HCT116 (cell line): ENCODE measurements around the gene PEX11B. TPM values are rescaled to one million over a fixed set of nuclear protein-coding genes. Genes with fewer than 3 reads are reported as not detected.

Source experiments
- ATAC-seq: fragments of 200-7000 bp; cut with Tn5 transposase; 2 replicates; pipeline ENCODE4 v1.9.1; 2020; ENCODE audit warnings: mild to moderate bottlenecking, moderate library complexity
- BruUV-seq: library from RNA; stranded (reverse); fragments of 400-500 nt; replicated peaks from 2 replicates; lab custom pipeline; 2021; lab: Mats Ljungman, UMichigan
- CTCF ChIA-PET: fragments of 300-600 bp; sonication (Branson Sonifier 250); formaldehyde crosslinking; loops from one replicate; lab custom pipeline; 2021; ENCODE audit warnings: antibody characterized with exemption; lab: Charles Lee
- POLR2A ChIA-PET: fragments of 300-600, 350-600 bp; sonication (Branson Sonifier 250); formaldehyde crosslinking; loops from one replicate; lab custom pipeline; 2021; ENCODE audit warnings: antibody characterized with exemption; lab: Charles Lee
- RAD21 ChIA-PET, 2 experiments: fragments of 300-600 bp; sonication (Branson Sonifier 250); formaldehyde crosslinking; loops; one replicate each; lab custom pipeline; 2023; ENCODE audit warnings: low total read pairs in 2 of 2; ENCODE audit not compliant: uncharacterized antibody in 2 of 2, unreplicated experiment in 2 of 2, low non-redundant PET in 1 of 2; lab: Charles Lee
- DNase-seq: peaks from one replicate; pipeline ENCODE4 v3.0.0-alpha.2; 2010; ENCODE audit warnings: low read depth, low spot score
- H2AFZ ChIP-seq: fragments of 200-600 bp; shearing (Covaris generic), sonication (generic); 2 replicates; pipeline ENCODE4 v1.6.1; 2017; ENCODE audit warnings: low read depth, mixed run types, mixed read lengths, antibody characterized with exemption, low read length; ENCODE audit not compliant: poor library complexity, severe bottlenecking
- H3K27ac ChIP-seq: 2 replicates; pipeline ENCODE4 v1.5.1; 2012; ENCODE audit warnings: low read depth, low read length
- H3K27me3 ChIP-seq: fragments of 200-600 bp; sonication (generic); 2 replicates; pipeline ENCODE4 v1.6.1; 2016; ENCODE audit warnings: mixed run types, low read length, mixed read lengths; ENCODE audit not compliant: insufficient read depth
- H3K36me3 ChIP-seq, 2 experiments: fragments of 200-500 bp in 1 of 2; fragments of 200-600 bp in 1 of 2; sonication (Bioruptor generic) in 1 of 2; sonication (generic) in 1 of 2; 2 replicates each; pipeline versions ENCODE4 v1.5.1 to v1.6.1; 2014 to 2016; ENCODE audit warnings: low read length in 2 of 2, inconsistent platforms in 1 of 2, mixed read lengths in 1 of 2, mixed run types in 1 of 2; ENCODE audit not compliant: insufficient read depth in 2 of 2, control insufficient read depth in 1 of 2
- H3K4me1 ChIP-seq, 2 experiments: fragments of 200-600 bp in 1 of 2; sonication (generic) in 1 of 2; 2 replicates each; pipeline versions ENCODE4 v1.5.1 to v1.6.1; 2012 to 2017; ENCODE audit warnings: low read length in 2 of 2, inconsistent platforms in 1 of 2, mild to moderate bottlenecking in 1 of 2, mixed read lengths in 1 of 2, mixed run types in 1 of 2, moderate library complexity in 1 of 2; ENCODE audit not compliant: insufficient read depth in 2 of 2, control insufficient read depth in 1 of 2
- H3K4me2 ChIP-seq: fragments of 200-600 bp; sonication (generic); 2 replicates; pipeline ENCODE4 v1.6.1; 2017; ENCODE audit warnings: mixed run types, low read length, mixed read lengths
- H3K4me3 ChIP-seq, 2 experiments: fragments of 200-600 bp in 1 of 2; sonication (generic) in 1 of 2; replicated peaks in 1 of 2; 2 replicates each; pipeline ENCODE4 v1.5.1; 2011 to 2016; ENCODE audit warnings: low read length in 2 of 2, control low read depth in 1 of 2, low read depth in 1 of 2, mild to moderate bottlenecking in 1 of 2, mixed read lengths in 1 of 2, mixed run types in 1 of 2
- H3K79me2 ChIP-seq: fragments of 200-600 bp; sonication (generic); 2 replicates; pipeline ENCODE4 v1.6.1; 2017; ENCODE audit warnings: mild to moderate bottlenecking, mixed run types, low read length, moderate library complexity, mixed read lengths; ENCODE audit not compliant: insufficient read depth
- H3K9ac ChIP-seq: fragments of 200-600 bp; sonication (generic); 2 replicates; pipeline ENCODE4 v1.6.1; 2016; ENCODE audit warnings: low read length, mixed read lengths
- H3K9me2 ChIP-seq: fragments of 200-600 bp; sonication (generic), shearing (Covaris generic); 2 replicates; pipeline ENCODE4 v1.6.1; 2017; ENCODE audit warnings: mixed run types, mild to moderate bottlenecking, moderate library complexity; ENCODE audit not compliant: insufficient read depth
- H3K9me3 ChIP-seq, 2 experiments: fragments of 200-500 bp in 1 of 2; fragments of 200-600 bp in 1 of 2; sonication (Bioruptor generic) in 1 of 2; sonication (generic) in 1 of 2; 2 replicates each; pipeline ENCODE4 v1.6.1; 2014 to 2017; ENCODE audit warnings: low read length in 2 of 2, mixed read lengths in 2 of 2, inconsistent platforms in 1 of 2, low read depth in 1 of 2, mild to moderate bottlenecking in 1 of 2, mixed run types in 1 of 2, moderate library complexity in 1 of 2; ENCODE audit not compliant: control insufficient read depth in 1 of 2, insufficient read depth in 1 of 2
- H4K20me1 ChIP-seq: fragments of 200-600 bp; sonication (generic), shearing (Covaris generic); 2 replicates; pipeline ENCODE4 v1.6.1; 2017; ENCODE audit warnings: mixed run types, mild to moderate bottlenecking, moderate library complexity; ENCODE audit not compliant: insufficient read depth
- ATF3 ChIP-seq: IDR thresholded peaks from 2 replicates; pipeline ENCODE4 v1.6.1; 2012
- CBX3 ChIP-seq: IDR thresholded peaks from 2 replicates; pipeline ENCODE4 v1.6.1; 2012; ENCODE audit warnings: low read depth
- EGR1 ChIP-seq: IDR thresholded peaks from 2 replicates; pipeline ENCODE4 v1.6.1; 2012; ENCODE audit warnings: low read depth
- ELF1 ChIP-seq: IDR thresholded peaks from 2 replicates; pipeline ENCODE4 v1.6.1; 2012; ENCODE audit warnings: low read depth, borderline replicate concordance
- EZH2phosphoT487 ChIP-seq: fragments of 200-600 bp; IDR thresholded peaks from 2 replicates; pipeline ENCODE4 v1.6.1; 2018; ENCODE audit warnings: antibody characterized with exemption, borderline replicate concordance
- FOSL1 ChIP-seq: IDR thresholded peaks from 2 replicates; pipeline ENCODE4 v1.6.1; 2012; ENCODE audit warnings: low read depth
- JUND ChIP-seq: IDR thresholded peaks from 2 replicates; pipeline ENCODE4 v1.6.1; 2012
- POLR2A ChIP-seq: IDR thresholded peaks from 2 replicates; pipeline ENCODE4 v1.7.0; 2011; ENCODE audit warnings: borderline replicate concordance; ENCODE audit not compliant: insufficient read depth, insufficient read length; ENCODE audit errors: extremely low read depth
- POLR2AphosphoS5 ChIP-seq: IDR thresholded peaks from 2 replicates; pipeline ENCODE4 v1.6.1; 2011; ENCODE audit warnings: mild to moderate bottlenecking, low read depth, low read length, moderate library complexity
- RAD21 ChIP-seq: IDR thresholded peaks from 2 replicates; pipeline ENCODE4 v1.6.1; 2012; ENCODE audit warnings: low read depth, mild to moderate bottlenecking
- SIN3A ChIP-seq: IDR thresholded peaks from 2 replicates; pipeline ENCODE4 v1.6.1; 2012; ENCODE audit warnings: low read depth
- SP1 ChIP-seq: IDR thresholded peaks from 2 replicates; pipeline ENCODE4 v1.6.1; 2012; ENCODE audit warnings: low read depth
- SRF ChIP-seq: IDR thresholded peaks from 2 replicates; pipeline ENCODE4 v1.6.1; 2012; ENCODE audit warnings: low read depth
- TCF7L2 ChIP-seq: IDR thresholded peaks from 2 replicates; pipeline ENCODE4 v1.7.0; 2011; ENCODE audit warnings: borderline replicate concordance, inconsistent platforms; ENCODE audit not compliant: insufficient read depth, insufficient read length; ENCODE audit errors: extremely low read depth
- YY1 ChIP-seq: IDR thresholded peaks from 2 replicates; pipeline ENCODE4 v1.6.1; 2011; ENCODE audit warnings: low read length, low read depth, moderate library complexity, mild to moderate bottlenecking; ENCODE audit not compliant: insufficient replicate concordance; ENCODE audit errors: extremely low read depth
- ZFX ChIP-seq: fragments of 450-650 bp; IDR thresholded peaks from 2 replicates; pipeline ENCODE4 v1.6.1; 2017
- intact Hi-C: fragments of 100-400 bp; cut with micrococcal nuclease; formaldehyde crosslinking; loops from 2 replicates; pipeline ENCODE4 v1.10.0; 2022
- total RNA-seq: library from RNA; stranded (reverse); gene quantifications from one replicate; pipeline ENCODE4 v1.2.1, GENCODE V29; 2021; ENCODE audit not compliant: unreplicated experiment
- TF ChIP-seq, protein P1 (sequence below): IDR thresholded peaks from 2 replicates; pipeline ENCODE4 v1.6.1; 2011; ENCODE audit warnings: mild to moderate bottlenecking, low read length, moderate library complexity; ENCODE audit not compliant: insufficient replicate concordance; ENCODE audit errors: extremely low read depth
- TF ChIP-seq, protein P2 (sequence below): IDR thresholded peaks from 2 replicates; pipeline ENCODE4 v1.6.1; 2012

Gene PEX11B
- total RNA-seq, 1 experiment from 2014 or later: 20.9 TPM

GRCh38 chr1:145964328-145965118 lies 46.0 kb upstream of the PEX11B start, which contains the start of the genes ANKRD34A and POLR3GL:
Gene ANKRD34A (minus strand): TSS chr1:145964575. CDS start chr1:145961759, 2,816 bp downstream.
Gene POLR3GL (plus strand): TSS chr1:145964690. CDS start chr1:145974866, 10,176 bp downstream.
- intact Hi-C loops: loop anchor here (1.0 to 5.0 kb wide), 2 partner anchors 7 to 47 kb away; partner anchors contain the start of gene PEX11B
- peaks cover 19 to 27% of the 10 kb centered on the region in 2 experiments for H3K4me1 ChIP-seq
- H3K9ac ChIP-seq: peak within 1 kb of the TSS; percentile 67
- ChIA-PET CTCF (interaction anchor here (0.7 to 2.4 kb wide), 8 partner anchors 13 to 119 kb away, joined by 4 to 11 read pairs (median 8); partner anchors contain the start of genes NUDT17, PIAS3 and RBM8A), RAD21 (interaction anchor here in 1 of 2 experiments (0.5 kb wide), 1 partner anchor 30 kb away, joined by 3 read pairs; no protein-coding TSS in a partner anchor), POLR2A (interaction anchor here (0.6 to 2.1 kb wide), 18 partner anchors 10 to 106 kb away, joined by 3 to 22 read pairs (median 4); partner anchors contain the start of gene RBM8A)
- ATAC-seq (peak; percentile 97), DNase-seq (peak; percentile 92)
- H3K79me2 ChIP-seq: no peaks in the 10 kb centered on the region
- BruUV-seq: TSS peak; percentile 92
- no peaks in the 10 kb centered on the region for H3K36me3 ChIP-seq
- H4K20me1 ChIP-seq: no peaks in the 10 kb centered on the region
- H3K27me3 ChIP-seq: no peaks in the 10 kb centered on the region
- H3K4me2 ChIP-seq: peak within 1 kb of the TSS; percentile 80
- no peak for TF ChIP-seq SRF
- peak; percentile 85 for TF ChIP-seq POLR2A
- TF ChIP-seq TCF7L2: peak; percentile 9
- TF ChIP-seq, protein P1, sequence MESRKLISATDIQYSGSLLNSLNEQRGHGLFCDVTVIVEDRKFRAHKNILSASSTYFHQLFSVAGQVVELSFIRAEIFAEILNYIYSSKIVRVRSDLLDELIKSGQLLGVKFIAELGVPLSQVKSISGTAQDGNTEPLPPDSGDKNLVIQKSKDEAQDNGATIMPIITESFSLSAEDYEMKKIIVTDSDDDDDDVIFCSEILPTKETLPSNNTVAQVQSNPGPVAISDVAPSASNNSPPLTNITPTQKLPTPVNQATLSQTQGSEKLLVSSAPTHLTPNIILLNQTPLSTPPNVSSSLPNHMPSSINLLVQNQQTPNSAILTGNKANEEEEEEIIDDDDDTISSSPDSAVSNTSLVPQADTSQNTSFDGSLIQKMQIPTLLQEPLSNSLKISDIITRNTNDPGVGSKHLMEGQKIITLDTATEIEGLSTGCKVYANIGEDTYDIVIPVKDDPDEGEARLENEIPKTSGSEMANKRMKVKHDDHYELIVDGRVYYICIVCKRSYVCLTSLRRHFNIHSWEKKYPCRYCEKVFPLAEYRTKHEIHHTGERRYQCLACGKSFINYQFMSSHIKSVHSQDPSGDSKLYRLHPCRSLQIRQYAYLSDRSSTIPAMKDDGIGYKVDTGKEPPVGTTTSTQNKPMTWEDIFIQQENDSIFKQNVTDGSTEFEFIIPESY: no peak
- TF ChIP-seq JUND: no peak
- TF ChIP-seq, protein P2, sequence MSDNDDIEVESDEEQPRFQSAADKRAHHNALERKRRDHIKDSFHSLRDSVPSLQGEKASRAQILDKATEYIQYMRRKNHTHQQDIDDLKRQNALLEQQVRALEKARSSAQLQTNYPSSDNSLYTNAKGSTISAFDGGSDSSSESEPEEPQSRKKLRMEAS: no peak
- TF ChIP-seq FOSL1: no peak
- TF ChIP-seq EZH2phosphoT487: no peak
- no peak for TF ChIP-seq RAD21
- peak; percentile 95 for TF ChIP-seq POLR2AphosphoS5
- TF ChIP-seq YY1: peak; percentile 9
- TF ChIP-seq SP1: peak; percentile 52
- no peak for TF ChIP-seq ATF3
- TF ChIP-seq ELF1: no peak
- TF ChIP-seq CBX3: no peak
- no peak for TF ChIP-seq EGR1
- TF ChIP-seq ZFX: peak; percentile 37; the same call in 1 of the 2 replicates
- TF ChIP-seq SIN3A: peak; percentile 76
- peak within 1 kb of the TSS; percentile 64 for H3K27ac ChIP-seq
- peak within 1 kb of the TSS; percentile 70 to 73 for H3K4me3 ChIP-seq
- H3K9me2 ChIP-seq: no peaks in the 10 kb centered on the region
- no peaks in the 10 kb centered on the region; a peak in 1 of 4 replicates for H3K9me3 ChIP-seq
- H2AFZ ChIP-seq: peak within 1 kb of the TSS; percentile 42
